Stimulated activated CD4-positive, alpha-beta T cell treated with anti-CD3 and anti-CD28 coated beads, TNF-alpha, amount 100 ng/mL, for 1 hour (primary cell): ENCODE results near the gene DUSP10.

ENCODE experiments used
- DNase-seq, 3 donors: peaks; one replicate each; pipeline ENCODE4 v3.0.0-alpha.2; 2020; ENCODE audit warnings: low read depth in 3 of 3, low spot score in 1 of 3

The DUSP10 gene

GRCh38 chr1:221714227-221715152, 27.4 kb downstream of the DUSP10 start:
- DNase-seq = no peak

- DNase-seq = peak; percentile 20 to 53 (median 49)
Measured at GRCh38 chr1:221712776-221713431, 29.0 kb downstream of the DUSP10 start.

GRCh38 chr1:221712198-221712684, 29.6 kb downstream of the DUSP10 start:
- DNase-seq = no peak

GRCh38 chr1:221711656-221712055, 30.2 kb downstream of the DUSP10 start:
- no peak for DNase-seq

- DNase-seq = no peak
Measured at GRCh38 chr1:221711063-221711577, 30.8 kb downstream of the DUSP10 start.

GRCh38 chr1:221709854-221710253, 32.0 kb downstream of the DUSP10 start:
- no peak for DNase-seq

GRCh38 chr1:221708987-221709386, 32.9 kb downstream of the DUSP10 start:
- DNase-seq = peak in 1 of 3 donors; percentile 7

- DNase-seq = peak in 1 of 3 donors; percentile 4
Measured at GRCh38 chr1:221708076-221708571, 33.8 kb downstream of the DUSP10 start.

- no peak for DNase-seq
Measured at GRCh38 chr1:221706876-221707582, 34.9 kb downstream of the DUSP10 start.

- no peak for DNase-seq
Measured at GRCh38 chr1:221706191-221706590, 35.7 kb downstream of the DUSP10 start.

- DNase-seq = no peak
Measured at GRCh38 chr1:221704306-221704705, 37.6 kb downstream of the DUSP10 start.

GRCh38 chr1:221701570-221702186, 40.2 kb downstream of the DUSP10 start:
- DNase-seq = no peak

GRCh38 chr1:221700948-221701347, 40.9 kb downstream of the DUSP10 start:
- no peak for DNase-seq

GRCh38 chr1:221700536-221700935, 41.4 kb downstream of the DUSP10 start:
- DNase-seq = no peak

GRCh38 chr1:221699978-221700519, 41.8 kb downstream of the DUSP10 start:
- no peak for DNase-seq

GRCh38 chr1:221699577-221699976, 42.3 kb downstream of the DUSP10 start:
- no peak for DNase-seq

GRCh38 chr1:221698579-221699349, 43.1 kb downstream of the DUSP10 start:
- DNase-seq = no peak

GRCh38 chr1:221697923-221698425, 43.9 kb downstream of the DUSP10 start:
- DNase-seq = no peak

GRCh38 chr1:221696718-221697461, 45.0 kb downstream of the DUSP10 start:
- DNase-seq = no peak
